ENCODE data around the gene METTL23.

DNA sequence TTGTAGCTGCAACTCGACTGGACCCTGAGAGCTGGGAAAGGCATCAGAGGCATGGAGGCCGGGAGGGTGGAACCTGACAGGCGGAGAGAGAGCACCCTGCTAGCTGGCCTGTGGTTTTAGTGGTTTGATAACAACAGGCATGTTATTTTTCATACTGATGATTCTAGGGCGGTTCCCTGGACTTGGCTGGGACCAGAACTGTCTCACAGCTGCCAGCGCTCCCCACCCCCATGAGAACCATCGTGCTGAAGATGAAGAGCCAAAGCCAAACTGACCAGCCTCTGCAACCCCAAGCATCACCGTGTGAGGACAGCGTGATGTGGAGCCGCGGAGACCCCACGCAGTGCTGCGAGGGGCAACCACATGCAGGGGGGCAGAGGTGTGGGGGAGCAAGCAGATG is 44.3 kb upstream of the METTL23 start:
- TF ChIP-seq POLR2A (IDR thresholded peaks at IDR 0.05; ENCODE audit: low read depth, low read length) (no peak), POLR2AphosphoS5 (IDR thresholded peaks at IDR 0.05; ENCODE audit: insufficient read depth, low read depth, low read length) (no peak), EZH2 (IDR thresholded peaks at IDR 0.05; ENCODE audit: borderline replicate concordance, low read depth, low read length, severe bottlenecking) (no peak), JUN (IDR thresholded peaks at IDR 0.05; ENCODE audit: borderline replicate concordance, insufficient read depth, insufficient read length, low read depth) (no peak), FOS (IDR thresholded peaks at IDR 0.05; ENCODE audit: borderline replicate concordance, insufficient read depth, low read length) (no peak), MYC (IDR thresholded peaks at IDR 0.05; ENCODE audit: low read depth, low read length) (no peak), GATA2 (IDR thresholded peaks at IDR 0.05; ENCODE audit: insufficient read depth, insufficient read length, low read depth, low read length) (no peak)
- TF ChIP-seq, protein P1, sequence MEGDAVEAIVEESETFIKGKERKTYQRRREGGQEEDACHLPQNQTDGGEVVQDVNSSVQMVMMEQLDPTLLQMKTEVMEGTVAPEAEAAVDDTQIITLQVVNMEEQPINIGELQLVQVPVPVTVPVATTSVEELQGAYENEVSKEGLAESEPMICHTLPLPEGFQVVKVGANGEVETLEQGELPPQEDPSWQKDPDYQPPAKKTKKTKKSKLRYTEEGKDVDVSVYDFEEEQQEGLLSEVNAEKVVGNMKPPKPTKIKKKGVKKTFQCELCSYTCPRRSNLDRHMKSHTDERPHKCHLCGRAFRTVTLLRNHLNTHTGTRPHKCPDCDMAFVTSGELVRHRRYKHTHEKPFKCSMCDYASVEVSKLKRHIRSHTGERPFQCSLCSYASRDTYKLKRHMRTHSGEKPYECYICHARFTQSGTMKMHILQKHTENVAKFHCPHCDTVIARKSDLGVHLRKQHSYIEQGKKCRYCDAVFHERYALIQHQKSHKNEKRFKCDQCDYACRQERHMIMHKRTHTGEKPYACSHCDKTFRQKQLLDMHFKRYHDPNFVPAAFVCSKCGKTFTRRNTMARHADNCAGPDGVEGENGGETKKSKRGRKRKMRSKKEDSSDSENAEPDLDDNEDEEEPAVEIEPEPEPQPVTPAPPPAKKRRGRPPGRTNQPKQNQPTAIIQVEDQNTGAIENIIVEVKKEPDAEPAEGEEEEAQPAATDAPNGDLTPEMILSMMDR (IDR thresholded peaks at IDR 0.05; ENCODE audit: extremely low read depth in 1 of 2, insufficient read depth in 1 of 2, low read depth in 1 of 2, low read length in 2 of 2), result no peak
- TF ChIP-seq, protein P2, sequence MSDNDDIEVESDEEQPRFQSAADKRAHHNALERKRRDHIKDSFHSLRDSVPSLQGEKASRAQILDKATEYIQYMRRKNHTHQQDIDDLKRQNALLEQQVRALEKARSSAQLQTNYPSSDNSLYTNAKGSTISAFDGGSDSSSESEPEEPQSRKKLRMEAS (IDR thresholded peaks at IDR 0.05; ENCODE audit: insufficient read depth, insufficient read length), result no peak

Data from endothelial cell of umbilical vein (primary cell).